ENCODE results near the gene STX10. TPM values are rescaled to one million over a fixed set of nuclear protein-coding genes. Genes with fewer than 3 reads are reported as not detected.

The STX10 gene
- total RNA-seq, 1 donor from 2014 or later = 36.5 TPM

- peaks cover 33% of the 10 kb centered on the region for H3K4me1 ChIP-seq
- DNase-seq (ENCODE audit: low spot score) = peak; percentile 42
- no peaks in the 10 kb centered on the region for H3K36me3 ChIP-seq
- H3K4me2 ChIP-seq = peak overlapping the region; percentile 35
- H3K4me3 Mint-ChIP-seq = no peak overlapping the region
- no peak overlapping the region for H3K4me3 ChIP-seq
- peaks cover 30% of the 10 kb centered on the region for H3K4me1 Mint-ChIP-seq
- peaks cover 57% of the 10 kb centered on the region for H3F3A ChIP-seq (ENCODE audit: low read depth)
- no peaks in the 10 kb centered on the region for H3K79me2 ChIP-seq (ENCODE audit: low read depth)
- no peak overlapping the region for H2AFZ ChIP-seq (replicated peaks)
- H4K20me1 ChIP-seq (ENCODE audit: low read depth) = peaks cover 45% of the 10 kb centered on the region
- H3K36me3 Mint-ChIP-seq = no peaks in the 10 kb centered on the region
- no peak overlapping the region for H3K9ac ChIP-seq
- peaks cover 96% of the 10 kb centered on the region for H3K27me3 ChIP-seq
- H3K9me3 Mint-ChIP-seq = peaks cover 3% of the 10 kb centered on the region
- TF ChIP-seq CTCF (IDR thresholded peaks at IDR 0.05) = no peak
- no peak for TF ChIP-seq EZH2phosphoT487 (IDR thresholded peaks at IDR 0.05)
- TF ChIP-seq EZH2 (IDR thresholded peaks at IDR 0.05) = no peak
- H3K27ac Mint-ChIP-seq = no peak overlapping the region
- H3K27me3 Mint-ChIP-seq (ENCODE audit: insufficient read depth, low read depth) = peaks cover 66% of the 10 kb centered on the region
- no peak overlapping the region for H3K27ac ChIP-seq
- no peaks in the 10 kb centered on the region for H3K9me3 ChIP-seq (ENCODE audit: low read depth)
These were observed 51.7 kb downstream of the STX10 start for GRCh38 chr19:13098277-13099072.

- Histone ChIP-seq H3K9ac (no peak overlapping the region), H3K4me2 (no peak overlapping the region), H3K36me3 (no peaks in the 10 kb centered on the region), H2AFZ (replicated peaks) (no peak overlapping the region), H3K27ac (no peak overlapping the region), H3K79me2 (ENCODE audit: low read depth) (no peaks in the 10 kb centered on the region), H3K4me3 (no peak overlapping the region), H3K4me1 (peaks cover 30% of the 10 kb centered on the region), H3F3A (ENCODE audit: low read depth) (peaks cover 57% of the 10 kb centered on the region), H4K20me1 (ENCODE audit: low read depth) (peaks cover 38% of the 10 kb centered on the region), H3K9me3 (ENCODE audit: low read depth) (no peaks in the 10 kb centered on the region), H3K27me3 (peaks cover 97% of the 10 kb centered on the region)
- no peak overlapping the region for H3K27ac Mint-ChIP-seq
- peaks cover 69% of the 10 kb centered on the region for H3K27me3 Mint-ChIP-seq (ENCODE audit: insufficient read depth, low read depth)
- H3K36me3 Mint-ChIP-seq = no peaks in the 10 kb centered on the region
- no peak overlapping the region for H3K4me3 Mint-ChIP-seq
- peaks cover 33% of the 10 kb centered on the region for H3K4me1 Mint-ChIP-seq
- TF ChIP-seq EZH2phosphoT487 (IDR thresholded peaks at IDR 0.05) = peak; percentile 84
- TF ChIP-seq CTCF (IDR thresholded peaks at IDR 0.05) = no peak
- TF ChIP-seq EZH2 (IDR thresholded peaks at IDR 0.05) = peak; percentile 40
- DNase-seq (ENCODE audit: low spot score) = peak; percentile 49
- peaks cover 3% of the 10 kb centered on the region for H3K9me3 Mint-ChIP-seq
These were observed 52.5 kb downstream of the STX10 start for GRCh38 chr19:13097463-13098258.

- Histone ChIP-seq H2AFZ (replicated peaks) (no peak overlapping the region), H3K4me3 (no peak overlapping the region), H3F3A (ENCODE audit: low read depth) (peaks cover 57% of the 10 kb centered on the region), H3K27me3 (peaks cover 97% of the 10 kb centered on the region), H3K79me2 (ENCODE audit: low read depth) (no peaks in the 10 kb centered on the region), H3K36me3 (no peaks in the 10 kb centered on the region), H3K27ac (no peak overlapping the region), H3K4me1 (peaks cover 33% of the 10 kb centered on the region), H3K9me3 (ENCODE audit: low read depth) (no peaks in the 10 kb centered on the region), H3K9ac (no peak overlapping the region), H4K20me1 (ENCODE audit: low read depth) (peaks cover 38% of the 10 kb centered on the region), H3K4me2 (no peak overlapping the region)
- peaks cover 35% of the 10 kb centered on the region for H3K4me1 Mint-ChIP-seq
- H3K9me3 Mint-ChIP-seq = peaks cover 3% of the 10 kb centered on the region
- no peak for DNase-seq (ENCODE audit: low spot score)
- peaks cover 67% of the 10 kb centered on the region for H3K27me3 Mint-ChIP-seq (ENCODE audit: insufficient read depth, low read depth)
- H3K4me3 Mint-ChIP-seq = peak overlapping the region; percentile 43
- no peak for TF ChIP-seq EZH2phosphoT487 (IDR thresholded peaks at IDR 0.05)
- TF ChIP-seq CTCF (IDR thresholded peaks at IDR 0.05) = no peak
- peak; percentile 90 for TF ChIP-seq EZH2 (IDR thresholded peaks at IDR 0.05)
- no peak overlapping the region for H3K27ac Mint-ChIP-seq
- no peaks in the 10 kb centered on the region for H3K36me3 Mint-ChIP-seq
These were observed 53.1 kb downstream of the STX10 start for GRCh38 chr19:13097033-13097462.
